Loucy (cell line): ENCODE measurements around the gene RARB.

ENCODE experiments used
- H2AFZ ChIP-seq: fragments of 200-600 bp; sonication (generic); 2 replicates; pipeline ENCODE4 v1.6.0; 2016; ENCODE audit warnings: antibody characterized with exemption, mild to moderate bottlenecking, low read length, moderate library complexity
- H3F3A ChIP-seq: fragments of 200-600 bp; 2 replicates; pipeline ENCODE4 v1.6.0; 2016; ENCODE audit warnings: antibody characterized with exemption, low read depth, mild to moderate bottlenecking
- H3K27me3 ChIP-seq: fragments of 200-600 bp; sonication (generic); 2 replicates; pipeline ENCODE4 v1.6.1; 2014; ENCODE audit warnings: low read length, mild to moderate bottlenecking; ENCODE audit not compliant: insufficient read depth, poor library complexity, severe bottlenecking
- H3K36me3 ChIP-seq: fragments of 200-600 bp; sonication (generic); 2 replicates; pipeline ENCODE4 v1.6.1; 2016; ENCODE audit warnings: low read length; ENCODE audit not compliant: insufficient read depth
- H3K4me1 ChIP-seq: fragments of 200-600 bp; sonication (generic); 2 replicates; pipeline ENCODE4 v1.5.1; 2014; ENCODE audit warnings: low read length, mild to moderate bottlenecking; ENCODE audit not compliant: insufficient read depth, poor library complexity, severe bottlenecking
- H3K4me2 ChIP-seq: fragments of 200-600 bp; sonication (generic); 2 replicates; pipeline ENCODE4 v1.6.0; 2014; ENCODE audit warnings: antibody characterized with exemption, low read length, low read depth, mild to moderate bottlenecking; ENCODE audit not compliant: poor library complexity, severe bottlenecking
- H3K4me3 ChIP-seq: fragments of 200-600 bp; sonication (generic); 2 replicates; pipeline ENCODE4 v1.5.1; 2014; ENCODE audit warnings: low read length, mild to moderate bottlenecking, mixed read lengths; ENCODE audit not compliant: poor library complexity, severe bottlenecking
- H3K79me2 ChIP-seq: fragments of 200-600 bp; sonication (generic); 2 replicates; pipeline ENCODE4 v1.6.1; 2014; ENCODE audit warnings: low read length; ENCODE audit not compliant: insufficient read depth
- H3K9ac ChIP-seq: fragments of 200-600 bp; sonication (generic); 2 replicates; pipeline ENCODE4 v1.6.0; 2014; ENCODE audit warnings: mild to moderate bottlenecking, low read depth, low read length, moderate library complexity; ENCODE audit not compliant: poor library complexity, severe bottlenecking
- H3K9me2 ChIP-seq: fragments of 200-600 bp; sonication (generic); replicated peaks from 2 replicates; pipeline ENCODE4 v1.6.1; 2016; ENCODE audit warnings: low read depth, low read length, mixed read lengths
- H3K9me3 ChIP-seq: fragments of 200-600 bp; sonication (generic); 2 replicates; pipeline ENCODE4 v1.6.1; 2014; ENCODE audit warnings: mild to moderate bottlenecking, antibody characterized with exemption, low read length, low read depth; ENCODE audit not compliant: insufficient read depth
- H4K20me1 ChIP-seq: fragments of 200-600 bp; sonication (generic); 2 replicates; pipeline ENCODE4 v1.6.0; 2014; ENCODE audit warnings: antibody characterized with exemption, low read length, mild to moderate bottlenecking; ENCODE audit not compliant: insufficient read depth, poor library complexity, severe bottlenecking
- CTCF ChIP-seq: fragments of 200-600 bp; sonication (generic); conservative IDR thresholded peaks from 2 replicates; pipeline ENCODE4 v1.5.1; 2014; ENCODE audit warnings: mild to moderate bottlenecking, antibody characterized with exemption, low read length
- EZH2phosphoT487 ChIP-seq: fragments of 200-600 bp; IDR thresholded peaks from 2 replicates; pipeline ENCODE4 v1.6.1; 2018; ENCODE audit warnings: antibody characterized with exemption, mild to moderate bottlenecking, moderate library complexity, borderline replicate concordance

The RARB gene

GRCh38 chr3:25497096-25497495 lies 69.0 kb downstream of the RARB start:
- no peaks in the 10 kb centered on the region for H3K4me1 ChIP-seq
- no peaks in the 10 kb centered on the region for H3K79me2 ChIP-seq
- no peak overlapping the region for H3K4me3 ChIP-seq
- peaks cover 3% of the 10 kb centered on the region; the same call in 1 of the 2 replicates for H3K9me3 ChIP-seq
- H3K27me3 ChIP-seq, result no peaks in the 10 kb centered on the region
- H3K36me3 ChIP-seq, result no peaks in the 10 kb centered on the region
- H2AFZ ChIP-seq, result no peak overlapping the region
- H4K20me1 ChIP-seq, result no peaks in the 10 kb centered on the region
- H3K9ac ChIP-seq, result no peak overlapping the region
- no peak for TF ChIP-seq CTCF
- TF ChIP-seq EZH2phosphoT487, result no peak
- no peaks in the 10 kb centered on the region for H3F3A ChIP-seq
- H3K9me2 ChIP-seq, result no peaks in the 10 kb centered on the region
- no peak overlapping the region for H3K4me2 ChIP-seq

GRCh38 chr3:25500706-25501210 lies 72.7 kb downstream of the RARB start:
- Histone ChIP-seq H3K79me2 (no peaks in the 10 kb centered on the region), H2AFZ (no peak overlapping the region), H3K9me2 (no peaks in the 10 kb centered on the region), H3K4me1 (no peaks in the 10 kb centered on the region), H3K36me3 (no peaks in the 10 kb centered on the region), H3K4me3 (no peak overlapping the region), H4K20me1 (no peaks in the 10 kb centered on the region), H3F3A (no peaks in the 10 kb centered on the region), H3K4me2 (no peak overlapping the region), H3K27me3 (no peaks in the 10 kb centered on the region), H3K9me3 (no peaks in the 10 kb centered on the region), H3K9ac (no peak overlapping the region)
- no peak for TF ChIP-seq EZH2phosphoT487
- TF ChIP-seq CTCF, result no peak

- Histone ChIP-seq H3K9ac (no peak overlapping the region), H3F3A (no peaks in the 10 kb centered on the region), H3K79me2 (no peaks in the 10 kb centered on the region), H3K9me3 (no peaks in the 10 kb centered on the region), H3K4me3 (no peak overlapping the region), H3K4me1 (no peaks in the 10 kb centered on the region), H3K9me2 (no peaks in the 10 kb centered on the region), H3K4me2 (no peak overlapping the region), H3K36me3 (no peaks in the 10 kb centered on the region), H2AFZ (no peak overlapping the region), H3K27me3 (no peaks in the 10 kb centered on the region), H4K20me1 (no peaks in the 10 kb centered on the region)
- TF ChIP-seq CTCF (peak; percentile 26), EZH2phosphoT487 (no peak)
Measured at GRCh38 chr3:25502233-25502632, 74.2 kb downstream of the RARB start.
